Mesendoderm (in vitro differentiated cells): ENCODE data around the gene BUD13.

ENCODE experiments used
- DNase-seq: peaks from one replicate; pipeline ENCODE4 v3.0.0; 2013
- H2AK5ac ChIP-seq: 2 replicates; pipeline ENCODE4 v1.6.1; 2013; ENCODE audit warnings: low read length, inconsistent platforms
- H2BK120ac ChIP-seq: 2 replicates; pipeline ENCODE4 v1.6.1; 2013; ENCODE audit warnings: low read depth, mild to moderate bottlenecking, low read length, moderate library complexity, mixed read lengths
- H2BK15ac ChIP-seq: replicated peaks from 2 replicates; pipeline ENCODE4 v1.6.1; 2013; ENCODE audit warnings: low read depth, mild to moderate bottlenecking, moderate library complexity
- H2BK5ac ChIP-seq: 2 replicates; pipeline ENCODE4 v1.6.1; 2013; ENCODE audit warnings: low read length, inconsistent platforms
- H3K18ac ChIP-seq: 2 replicates; pipeline ENCODE4 v1.6.1; 2013; ENCODE audit warnings: mild to moderate bottlenecking, low read length, mixed read lengths
- H3K23ac ChIP-seq: one replicate; pipeline ENCODE4 v1.6.1; 2013; ENCODE audit warnings: low read length
- H3K27ac ChIP-seq: 2 replicates; pipeline ENCODE4 v1.5.1; 2013; ENCODE audit warnings: low read depth, mild to moderate bottlenecking, inconsistent platforms, low read length, moderate library complexity
- H3K27me3 ChIP-seq: 2 replicates; pipeline ENCODE4 v1.6.1; 2013; ENCODE audit warnings: low read length, control low read depth, mild to moderate bottlenecking, inconsistent platforms; ENCODE audit not compliant: insufficient read depth, poor library complexity
- H3K36me3 ChIP-seq: 2 replicates; pipeline ENCODE4 v1.6.1; 2013; ENCODE audit warnings: low read length, inconsistent platforms; ENCODE audit not compliant: control insufficient read depth, insufficient read depth
- H3K4ac ChIP-seq: one replicate; pipeline ENCODE4 v1.6.1; 2013; ENCODE audit warnings: low read depth, mild to moderate bottlenecking, low read length, moderate library complexity
- H3K4me1 ChIP-seq: 2 replicates; pipeline ENCODE4 v1.6.1; 2013; ENCODE audit warnings: low read depth, low read length, inconsistent platforms; ENCODE audit not compliant: control insufficient read depth
- H3K4me2 ChIP-seq: 2 replicates; pipeline ENCODE4 v1.6.1; 2013; ENCODE audit warnings: low read length
- H3K4me3 ChIP-seq: 2 replicates; pipeline ENCODE4 v1.5.1; 2013; ENCODE audit warnings: mild to moderate bottlenecking, low read length
- H3K56ac ChIP-seq: one replicate; pipeline ENCODE4 v1.6.1; 2013; ENCODE audit warnings: low read length
- H3K79me1 ChIP-seq: 2 replicates; pipeline ENCODE4 v1.6.1; 2013; ENCODE audit warnings: low read length, inconsistent platforms
- H3K79me2 ChIP-seq: 2 replicates; pipeline ENCODE4 v1.6.1; 2013; ENCODE audit warnings: mild to moderate bottlenecking, low read length; ENCODE audit not compliant: control insufficient read depth, insufficient read depth
- H3K9ac ChIP-seq: 2 replicates; pipeline ENCODE4 v1.6.1; 2013; ENCODE audit warnings: low read length, inconsistent platforms
- H4K5ac ChIP-seq: one replicate; pipeline ENCODE4 v1.6.1; 2013; ENCODE audit warnings: low read length
- H4K8ac ChIP-seq: one replicate; pipeline ENCODE4 v1.6.1; 2013; ENCODE audit warnings: low read depth, mild to moderate bottlenecking, control low read depth, low read length, moderate library complexity
- WGBS: extraction: QIAGEN DNeasy Blood & Tissue Kit; methylation state at CpG from one replicate; pipeline ENCODE4 v1.1.7; 2013; ENCODE audit warnings: low lambda C conversion rate, missing lambda C conversion rate; ENCODE audit not compliant: insufficient coverage; ENCODE audit errors: extremely low coverage; 5-methylcytosine and 5-hydroxymethylcytosine counted together

The BUD13 gene

GRCh38 chr11:116796548-116796947, 23.8 kb upstream of the BUD13 start:
- Histone ChIP-seq H3K56ac (no peak overlapping the region), H2BK5ac (no peak overlapping the region), H3K9ac (no peak overlapping the region), H3K27ac (no peak overlapping the region), H4K5ac (no peak overlapping the region), H3K4me3 (no peak overlapping the region), H2AK5ac (no peak overlapping the region), H2BK120ac (no peak overlapping the region), H3K36me3 (no peaks in the 10 kb centered on the region), H4K8ac (no peak overlapping the region), H2BK15ac (no peak overlapping the region), H3K4me2 (no peak overlapping the region), H3K27me3 (no peaks in the 10 kb centered on the region), H3K23ac (no peak overlapping the region), H3K79me2 (no peaks in the 10 kb centered on the region), H3K18ac (no peak overlapping the region), H3K4me1 (no peaks in the 10 kb centered on the region), H3K79me1 (no peaks in the 10 kb centered on the region), H3K4ac (no peak overlapping the region)
- no peak for DNase-seq
- WGBS = no CpG with 5 or more reads among the region's 1 CpG

GRCh38 chr11:116794851-116795250, 22.1 kb upstream of the BUD13 start:
- no peak overlapping the region for H2BK120ac ChIP-seq
- no peak overlapping the region for H3K27ac ChIP-seq
- no peak overlapping the region for H3K4me3 ChIP-seq
- no peak overlapping the region for H2BK5ac ChIP-seq
- no peak overlapping the region for H3K4me2 ChIP-seq
- H3K27me3 ChIP-seq = no peaks in the 10 kb centered on the region
- no peaks in the 10 kb centered on the region for H3K79me2 ChIP-seq
- no peak overlapping the region for H2AK5ac ChIP-seq
- no peak overlapping the region for H3K18ac ChIP-seq
- no peak overlapping the region for H3K56ac ChIP-seq
- H3K79me1 ChIP-seq = no peaks in the 10 kb centered on the region
- DNase-seq = no peak
- no peak overlapping the region for H3K9ac ChIP-seq
- H3K4ac ChIP-seq = no peak overlapping the region
- H3K36me3 ChIP-seq = no peaks in the 10 kb centered on the region
- no peak overlapping the region for H4K8ac ChIP-seq
- no CpG with 5 or more reads among the region's 2 CpGs for whole genome bisulfite sequencing
- H3K4me1 ChIP-seq = no peaks in the 10 kb centered on the region
- H3K23ac ChIP-seq = no peak overlapping the region
- H4K5ac ChIP-seq = no peak overlapping the region
- no peak overlapping the region for H2BK15ac ChIP-seq

GRCh38 chr11:116793772-116794097, 20.9 kb upstream of the BUD13 start:
- Histone ChIP-seq H4K5ac (no peak overlapping the region), H2AK5ac (no peak overlapping the region), H3K4ac (no peak overlapping the region), H3K79me2 (no peaks in the 10 kb centered on the region), H3K4me3 (no peak overlapping the region), H3K4me1 (no peaks in the 10 kb centered on the region), H3K9ac (no peak overlapping the region), H3K23ac (no peak overlapping the region), H4K8ac (no peak overlapping the region), H3K18ac (no peak overlapping the region), H2BK120ac (no peak overlapping the region), H2BK15ac (no peak overlapping the region), H3K56ac (no peak overlapping the region), H3K27ac (no peak overlapping the region), H2BK5ac (no peak overlapping the region), H3K27me3 (no peaks in the 10 kb centered on the region), H3K4me2 (no peak overlapping the region), H3K36me3 (no peaks in the 10 kb centered on the region), H3K79me1 (no peaks in the 10 kb centered on the region)
- DNase-seq = no peak
- WGBS = no CpG with 5 or more reads among the region's 1 CpG

GRCh38 chr11:116792869-116793771, 20.3 kb upstream of the BUD13 start:
- no peak for DNase-seq
- Histone ChIP-seq H2AK5ac (no peak overlapping the region), H3K79me1 (no peaks in the 10 kb centered on the region), H3K27me3 (no peaks in the 10 kb centered on the region), H3K27ac (no peak overlapping the region), H3K4me2 (no peak overlapping the region), H2BK120ac (no peak overlapping the region), H4K8ac (no peak overlapping the region), H4K5ac (no peak overlapping the region), H2BK15ac (no peak overlapping the region), H3K18ac (no peak overlapping the region), H3K9ac (no peak overlapping the region), H3K36me3 (no peaks in the 10 kb centered on the region), H3K23ac (no peak overlapping the region), H3K4me1 (no peaks in the 10 kb centered on the region), H2BK5ac (no peak overlapping the region), H3K56ac (no peak overlapping the region), H3K4me3 (no peak overlapping the region), H3K79me2 (no peaks in the 10 kb centered on the region), H3K4ac (no peak overlapping the region)
- no CpG with 5 or more reads among the region's 8 CpGs for WGBS

- no peak overlapping the region for H3K27ac ChIP-seq
- H4K5ac ChIP-seq = no peak overlapping the region
- no peak overlapping the region for H3K18ac ChIP-seq
- H3K79me1 ChIP-seq = peaks cover 1% of the 10 kb centered on the region
- H2BK120ac ChIP-seq = no peak overlapping the region
- H2BK15ac ChIP-seq = no peak overlapping the region
- H3K36me3 ChIP-seq = no peaks in the 10 kb centered on the region
- peaks cover 2% of the 10 kb centered on the region for H3K79me2 ChIP-seq
- no peak overlapping the region for H3K4me2 ChIP-seq
- no peak overlapping the region for H2BK5ac ChIP-seq
- H3K23ac ChIP-seq = no peak overlapping the region
- H2AK5ac ChIP-seq = no peak overlapping the region
- DNase-seq = no peak
- no peak overlapping the region for H4K8ac ChIP-seq
- H3K4me3 ChIP-seq = no peak overlapping the region
- no CpG with 5 or more reads among the region's 8 CpGs for WGBS
- no peaks in the 10 kb centered on the region for H3K27me3 ChIP-seq
- H3K4me1 ChIP-seq = no peaks in the 10 kb centered on the region
- no peak overlapping the region for H3K9ac ChIP-seq
- no peak overlapping the region for H3K56ac ChIP-seq
- H3K4ac ChIP-seq = no peak overlapping the region
Measured at GRCh38 chr11:116792144-116792868, 19.5 kb upstream of the BUD13 start.
